Hematopoietic multipotent progenitor cell treated with erythropoietin and hydrocortisone succinate and interleukin-3 and kit ligand, for 8 days (in vitro differentiated cells): ENCODE results near the gene LRTM2.
"Not testable (repeated sequence)": the region's sequence is repeated elsewhere in the genome, so short reads cannot be mapped to it uniquely, and the experiment has no call there.

Source experiments
- DNase-seq: peaks from one replicate; pipeline ENCODE4 v3.0.0-alpha.2; 2015

Gene LRTM2

GRCh38 chr12:1812650-1813302 lies 7.6 kb upstream of the LRTM2 start:
- peak; percentile 44 for DNase-seq

- DNase-seq, result no peak
These were observed 6.1 kb upstream of the LRTM2 start for GRCh38 chr12:1814266-1814665.

GRCh38 chr12:1815108-1815507 lies 5.3 kb upstream of the LRTM2 start:
- DNase-seq, result no peak

- DNase-seq, result peak; percentile 35
These were observed 4.3 kb upstream of the LRTM2 start for GRCh38 chr12:1815814-1816729.

GRCh38 chr12:1816730-1817348 lies 3.5 kb upstream of the LRTM2 start:
- DNase-seq, result no peak

GRCh38 chr12:1817928-1818327 lies 2.4 kb upstream of the LRTM2 start:
- DNase-seq, result not testable (repeated sequence)

GRCh38 chr12:1819050-1819449 lies 1.3 kb upstream of the LRTM2 start:
- no peak for DNase-seq

- DNase-seq, result peak; percentile 79
These were observed 794 bp upstream of the LRTM2 start for GRCh38 chr12:1819571-1819970.

- no peak for DNase-seq
These were observed 529 bp downstream of the LRTM2 start for GRCh38 chr12:1820896-1821291.

- DNase-seq, result peak; percentile 50
These were observed 1.4 kb downstream of the LRTM2 start for GRCh38 chr12:1821805-1822204.

- no peak for DNase-seq
These were observed 2.3 kb downstream of the LRTM2 start for GRCh38 chr12:1822699-1823098.

- DNase-seq, result no peak
These were observed 2.9 kb downstream of the LRTM2 start for GRCh38 chr12:1823237-1823636.

GRCh38 chr12:1825382-1826102 lies 5.2 kb downstream of the LRTM2 start:
- no peak for DNase-seq

- no peak for DNase-seq
These were observed 6.0 kb downstream of the LRTM2 start for GRCh38 chr12:1826401-1826800.

- no peak for DNase-seq
These were observed 6.7 kb downstream of the LRTM2 start for GRCh38 chr12:1826867-1827705.

GRCh38 chr12:1827826-1828805 lies 7.8 kb downstream of the LRTM2 start:
- no peak for DNase-seq

- DNase-seq, result no peak
These were observed 8.5 kb downstream of the LRTM2 start for GRCh38 chr12:1828856-1829255.

- DNase-seq, result no peak
These were observed 9.0 kb downstream of the LRTM2 start for GRCh38 chr12:1829306-1829900.

GRCh38 chr12:1830401-1830845 lies 10.1 kb downstream of the LRTM2 start:
- DNase-seq, result no peak
